SKM-1 (cell line): Measurements from ENCODE around the gene TNFSF18.
"Not testable (repeated sequence)": the region's sequence is repeated elsewhere in the genome, so short reads cannot be mapped to it uniquely, and the experiment has no call there.

Source experiments
- DNase-seq: peaks from one replicate; lab custom pipeline; 2025; ENCODE audit not compliant: unreplicated experiment; lab: John Stamatoyannopoulos, UW

Gene TNFSF18

GRCh38 chr1:173050865-173051264 is at the start of gene TNFSF18:
TNFSF18 (minus strand) TSS chr1:173050941; CDS start chr1:173050896, 45 bp downstream.
- DNase-seq = no peak

GRCh38 chr1:173099166-173099565 is 48.4 kb upstream of the TNFSF18 start:
- no peak for DNase-seq

DNA sequence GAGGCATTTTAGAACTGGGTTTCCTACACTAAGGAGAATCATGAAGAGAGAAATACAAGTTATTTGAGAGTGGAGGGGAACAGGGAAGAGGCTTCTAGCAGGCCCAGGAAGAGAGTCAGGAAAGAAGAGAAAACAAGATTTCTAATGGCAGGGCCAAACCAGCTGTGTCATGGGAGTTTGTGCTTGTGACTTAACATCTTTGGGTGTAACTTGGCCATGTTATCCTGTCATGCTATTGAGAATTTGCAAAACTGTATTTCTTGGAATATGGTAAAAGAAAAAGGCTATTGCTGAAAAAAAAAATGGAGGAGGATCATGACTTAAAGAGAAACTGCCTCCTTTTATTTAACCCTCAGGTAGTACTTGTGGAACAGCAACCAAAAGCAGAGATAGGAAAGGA is 47.4 kb upstream of the TNFSF18 start:
- no peak for DNase-seq

GRCh38 chr1:173097001-173097400 is 46.3 kb upstream of the TNFSF18 start:
- DNase-seq = no peak

DNA sequence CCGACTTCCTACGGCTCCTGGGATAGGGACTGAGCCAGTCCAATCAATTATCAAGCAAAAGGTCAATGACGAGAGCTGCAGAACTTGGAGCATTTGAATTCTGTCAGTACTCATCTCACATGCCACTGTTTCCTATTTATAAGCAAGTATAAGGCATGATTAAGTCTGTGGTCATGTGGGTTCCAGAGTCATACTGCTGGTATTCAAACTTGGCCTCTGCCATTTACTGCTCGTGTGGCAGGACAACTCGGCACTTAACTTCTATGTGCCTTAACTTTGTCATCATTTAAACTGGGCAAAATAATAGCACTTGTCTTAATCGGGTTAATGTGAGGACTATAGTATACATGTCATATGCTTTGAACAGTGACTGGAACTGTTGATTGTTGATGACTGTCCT is 44.9 kb upstream of the TNFSF18 start:
- no peak for DNase-seq

DNA sequence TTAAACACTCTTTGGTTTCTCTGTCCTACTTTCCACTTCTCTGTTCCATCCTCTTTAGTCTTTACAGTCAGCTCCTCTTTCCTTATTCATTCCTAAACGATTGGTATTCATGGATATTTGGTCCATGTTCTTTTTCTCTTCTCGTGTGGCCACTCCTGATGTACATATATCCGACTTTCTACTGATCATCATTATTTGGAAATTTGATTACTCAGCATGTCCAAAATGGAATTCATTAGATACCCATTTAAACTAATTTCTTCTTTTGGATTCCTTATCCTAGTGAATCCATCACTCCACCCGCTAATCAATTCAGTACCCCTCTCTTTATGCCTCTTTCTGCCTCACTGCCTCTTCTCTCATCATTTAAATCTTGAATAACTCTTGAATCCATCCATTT is 43.8 kb upstream of the TNFSF18 start:
- no peak for DNase-seq

DNA sequence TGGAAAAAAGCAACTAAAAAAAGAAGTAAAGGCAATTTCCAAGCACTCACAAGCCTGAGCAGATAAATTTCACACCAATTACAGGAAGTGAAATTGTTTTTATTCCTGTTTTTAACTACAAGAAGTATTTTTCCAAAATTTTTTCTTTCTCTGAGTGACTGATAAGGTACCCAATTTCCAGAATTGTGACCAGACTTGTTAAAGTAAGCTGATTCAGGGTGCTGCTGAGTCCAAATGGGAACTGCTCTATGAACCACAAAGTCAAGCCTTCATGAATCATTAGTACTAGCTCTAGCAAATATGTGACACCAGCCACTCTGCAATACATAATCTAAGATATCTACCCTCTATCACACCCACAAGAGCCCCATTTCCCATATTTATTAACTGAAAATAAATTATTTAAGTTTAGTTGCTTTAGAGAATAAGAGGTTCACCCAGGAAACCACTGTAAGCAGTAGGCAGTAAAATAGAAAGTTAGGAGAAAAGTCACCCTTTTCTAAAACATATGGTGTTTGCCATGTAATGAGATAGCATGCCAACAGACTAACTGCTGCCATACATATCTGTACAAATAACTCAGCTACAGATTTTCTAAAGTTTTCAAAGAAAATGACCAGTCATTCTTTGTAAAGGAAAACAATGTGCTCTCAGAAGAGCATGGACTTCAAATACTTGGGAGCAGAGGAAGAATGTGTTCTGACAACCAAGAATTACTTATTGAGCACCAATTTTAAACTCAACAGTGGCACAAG is 43.1 kb upstream of the TNFSF18 start:
- DNase-seq = no peak

DNA sequence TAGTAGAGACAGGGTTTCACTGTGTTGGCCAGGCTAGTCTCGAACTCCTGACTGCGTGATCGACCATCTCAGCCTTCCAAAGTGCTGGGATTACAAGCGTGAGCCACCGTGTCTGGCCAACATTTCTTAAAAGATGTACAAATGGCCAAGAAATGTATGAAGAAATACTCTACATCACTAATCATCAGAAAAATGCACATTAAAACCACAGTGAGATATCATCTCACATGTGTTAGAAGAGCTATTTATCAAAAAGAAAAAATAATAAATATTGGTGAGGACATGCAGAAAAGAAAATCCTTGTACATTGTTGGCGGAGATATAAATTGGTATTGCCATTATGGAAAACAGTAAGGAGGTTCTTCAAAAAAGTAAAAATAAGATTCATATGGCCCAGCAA is 33.6 kb upstream of the TNFSF18 start:
- no peak for DNase-seq

GRCh38 chr1:173082913-173083312 is 32.2 kb upstream of the TNFSF18 start:
- no peak for DNase-seq

GRCh38 chr1:173074217-173074616 is 23.5 kb upstream of the TNFSF18 start:
- DNase-seq = not testable (repeated sequence)

- DNase-seq = no peak
Observed at GRCh38 chr1:173064011-173064410, 13.3 kb upstream of the TNFSF18 start.

DNA sequence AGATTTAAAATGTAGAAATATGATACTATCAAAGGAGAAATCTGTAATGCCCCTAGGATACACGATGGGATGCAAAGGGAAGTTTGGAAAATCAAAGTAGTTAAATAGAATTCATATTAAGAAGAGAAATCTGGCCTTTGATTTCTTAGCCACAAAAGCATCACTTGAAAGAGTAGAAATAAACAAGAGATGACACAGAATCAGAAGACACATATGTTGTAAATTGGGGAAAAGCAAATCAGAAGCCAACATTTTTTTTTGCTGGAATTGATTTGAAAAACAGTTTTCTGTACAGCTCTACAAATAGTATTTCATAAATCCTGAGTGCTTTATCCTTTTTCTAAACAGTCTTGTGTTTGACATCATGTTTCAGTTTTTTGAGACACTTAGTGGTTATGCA is 12.4 kb upstream of the TNFSF18 start:
- no peak for DNase-seq

- DNase-seq = no peak
Observed at GRCh38 chr1:173062150-173062938, 11.6 kb upstream of the TNFSF18 start.

DNA sequence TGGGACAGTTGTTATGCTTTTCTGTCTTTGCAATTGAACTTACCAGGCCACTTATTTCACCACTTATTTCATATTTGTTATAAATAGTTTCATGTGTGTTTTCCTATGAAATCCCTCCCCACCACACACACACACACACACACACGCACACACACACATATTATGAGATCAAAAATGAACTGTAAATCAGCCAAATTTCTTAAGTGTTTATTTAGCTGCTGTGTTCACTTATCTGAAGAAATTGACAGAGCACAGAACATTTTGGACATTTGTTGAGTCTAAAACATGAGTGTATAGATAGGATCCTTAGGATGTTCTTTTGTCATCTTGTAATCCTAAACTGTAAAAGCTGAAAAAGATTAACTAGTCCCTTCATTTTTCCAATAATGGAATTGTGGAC is 7.8 kb upstream of the TNFSF18 start:
- DNase-seq = no peak

DNA sequence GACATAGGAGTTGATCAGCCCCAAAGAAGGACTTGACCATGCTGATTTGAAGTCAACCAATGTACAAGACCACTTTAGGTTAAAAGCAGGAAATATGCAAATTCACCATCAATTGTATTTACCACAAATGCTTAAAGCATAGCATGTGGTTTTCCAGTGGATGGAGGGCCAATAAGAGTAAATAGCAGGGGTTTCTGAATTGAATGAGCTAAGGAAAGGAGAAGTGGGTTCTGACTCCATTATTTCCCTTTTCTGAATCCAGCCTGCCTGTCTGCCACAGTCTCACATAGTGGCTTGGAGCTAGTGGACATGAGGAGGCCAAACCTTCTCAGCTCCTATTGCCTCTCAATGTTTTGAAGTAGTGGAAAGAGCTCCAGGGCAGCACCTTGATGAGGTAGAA is 7.2 kb upstream of the TNFSF18 start:
- no peak for DNase-seq

DNA sequence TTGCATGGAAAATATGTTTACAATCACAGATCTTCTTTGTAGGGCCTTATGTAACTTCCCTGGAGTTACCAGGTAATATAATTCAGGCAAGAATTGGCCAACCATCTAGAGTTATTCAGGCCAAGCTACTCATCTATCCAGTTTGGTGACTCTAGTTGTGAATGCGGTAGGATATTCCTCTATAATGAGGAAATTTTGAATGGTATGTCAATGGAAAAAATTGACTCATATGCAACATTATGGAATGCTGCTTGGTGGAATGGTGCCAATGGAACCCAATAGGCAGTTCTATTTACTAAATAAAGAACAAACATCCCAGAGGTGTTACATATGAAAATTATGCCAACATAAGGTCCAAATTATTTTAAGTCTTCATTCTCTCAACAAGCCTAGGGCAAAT is 5.6 kb upstream of the TNFSF18 start:
- no peak for DNase-seq

DNA sequence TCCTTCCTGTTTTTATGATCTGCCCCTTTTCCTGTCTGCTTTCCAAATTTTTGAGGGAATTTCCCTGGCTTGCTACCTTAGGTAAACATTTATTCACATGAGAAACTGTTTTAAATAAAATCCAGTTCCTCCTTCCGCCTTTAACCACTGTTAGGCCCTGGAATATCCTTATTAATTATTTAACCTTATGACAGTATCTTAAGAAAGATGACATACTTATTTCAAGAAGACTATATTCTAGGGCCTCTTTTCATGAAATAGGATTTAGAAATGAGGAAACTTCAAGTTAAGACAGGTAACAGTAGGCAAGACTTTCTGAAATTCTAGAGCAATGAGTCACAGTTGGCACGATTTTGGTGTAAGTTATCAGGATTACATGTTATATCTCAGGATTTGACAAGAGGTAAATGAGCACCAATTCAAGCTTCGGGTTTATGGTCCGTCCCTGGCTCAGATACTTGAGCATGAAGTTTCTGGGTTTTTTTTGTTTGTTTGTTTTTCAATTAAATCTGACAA is 2.0 kb upstream of the TNFSF18 start:
- no peak for DNase-seq

- DNase-seq = no peak
Observed at GRCh38 chr1:173049322-173049633, 1.5 kb downstream of the TNFSF18 start.

DNA sequence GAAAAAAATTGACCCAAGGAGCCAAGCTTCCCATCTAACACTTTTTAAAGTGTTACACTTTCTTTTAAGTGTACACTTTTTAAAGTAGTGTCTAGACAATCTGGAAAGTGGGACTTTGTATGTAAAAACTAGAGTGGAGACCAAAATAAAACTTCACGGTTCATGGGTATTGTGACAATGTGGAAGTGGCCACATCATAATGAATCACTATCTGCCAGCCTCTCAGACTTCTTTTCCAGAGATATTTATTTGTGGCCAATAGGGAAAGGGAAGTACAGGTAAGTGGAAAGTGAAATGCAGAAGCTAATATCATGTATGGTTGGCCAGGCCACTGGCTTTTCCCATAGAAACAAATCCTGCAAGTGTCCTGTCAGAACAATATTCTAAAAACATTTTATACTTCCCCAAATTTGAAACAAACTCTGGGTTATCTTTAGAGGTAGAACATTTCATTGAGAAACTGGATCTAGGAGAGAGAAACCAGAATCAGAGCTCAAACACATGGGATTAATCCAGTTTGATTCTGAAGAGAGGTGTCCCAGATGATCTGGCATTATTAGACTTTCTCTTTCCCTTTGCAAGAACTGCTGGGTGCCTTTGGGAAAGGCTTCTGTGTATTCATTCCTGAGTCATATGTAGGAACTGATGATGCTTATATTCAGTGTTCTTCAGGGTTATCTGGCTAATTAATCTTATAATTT is 2.0 kb downstream of the TNFSF18 start:
- no peak for DNase-seq

GRCh38 chr1:173044656-173045055 is 6.1 kb downstream of the TNFSF18 start:
- no peak for DNase-seq

- no peak for DNase-seq
Observed at GRCh38 chr1:173043253-173043652, 7.5 kb downstream of the TNFSF18 start.

DNA sequence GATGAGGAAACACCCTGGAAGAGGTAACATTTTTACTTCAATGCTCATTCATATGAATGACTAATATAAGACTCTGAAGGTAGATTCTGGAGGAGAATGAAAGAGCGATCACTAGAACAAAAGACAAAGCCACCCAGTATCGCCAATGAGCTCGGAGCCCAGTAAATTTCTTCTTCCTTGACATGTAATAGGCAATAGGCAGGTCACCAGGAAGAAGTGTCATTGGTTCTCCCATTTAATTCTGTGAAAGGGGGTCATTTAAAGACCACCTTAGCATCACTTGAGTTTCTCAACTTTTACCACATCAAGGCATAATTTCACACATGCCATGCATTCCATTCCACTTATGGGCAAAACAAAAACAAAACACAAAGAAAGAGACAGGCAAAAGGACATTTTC is 7.9 kb downstream of the TNFSF18 start:
- no peak for DNase-seq
